Trophoblast cell (in vitro differentiated cells and primary cell): ENCODE results near the gene PBX1.

Experiments used
- DNase-seq, 2 donors: peaks; one replicate each; pipeline ENCODE4 v3.0.0-alpha.2; 2016
- H2AFZ ChIP-seq: 2 replicates; pipeline ENCODE4 v1.6.1; 2013; ENCODE audit warnings: low read length, moderate library complexity, mild to moderate bottlenecking; ENCODE audit not compliant: insufficient read depth, poor library complexity
- H2AK5ac ChIP-seq: 2 replicates; pipeline ENCODE4 v1.6.1; 2013; ENCODE audit warnings: mild to moderate bottlenecking, low read length
- H2BK120ac ChIP-seq: 2 replicates; pipeline ENCODE4 v1.6.1; 2013; ENCODE audit warnings: low read length, mild to moderate bottlenecking, moderate library complexity; ENCODE audit not compliant: insufficient read depth, poor library complexity
- H2BK12ac ChIP-seq: 2 replicates; pipeline ENCODE4 v1.6.1; 2013; ENCODE audit warnings: mild to moderate bottlenecking, low read length, moderate library complexity
- H2BK5ac ChIP-seq: 2 replicates; pipeline ENCODE4 v1.6.1; 2013; ENCODE audit warnings: low read length, low read depth, moderate library complexity, mild to moderate bottlenecking; ENCODE audit not compliant: poor library complexity
- H3K14ac ChIP-seq: 2 replicates; pipeline ENCODE4 v1.6.1; 2013; ENCODE audit warnings: mild to moderate bottlenecking, low read length
- H3K18ac ChIP-seq: 2 replicates; pipeline ENCODE4 v1.6.1; 2013; ENCODE audit warnings: mild to moderate bottlenecking, low read length
- H3K23ac ChIP-seq: 2 replicates; pipeline ENCODE4 v1.6.1; 2013; ENCODE audit warnings: low read length
- H3K27ac ChIP-seq: 2 replicates; pipeline ENCODE4 v1.5.1; 2013; ENCODE audit warnings: low read depth, mild to moderate bottlenecking, inconsistent platforms, low read length, moderate library complexity
- H3K27me3 ChIP-seq: 2 replicates; pipeline ENCODE4 v1.6.1; 2013; ENCODE audit warnings: inconsistent platforms, mild to moderate bottlenecking, low read length, moderate library complexity; ENCODE audit not compliant: insufficient read depth
- H3K36me3 ChIP-seq, 2 experiments: 1 replicate in 1 of 2; 2 replicates in 1 of 2; pipeline ENCODE4 v1.6.1; 2013; ENCODE audit warnings: low read length in 2 of 2, mild to moderate bottlenecking in 2 of 2, moderate library complexity in 1 of 2; ENCODE audit not compliant: insufficient read depth in 2 of 2, control insufficient read depth in 1 of 2
- H3K4ac ChIP-seq: 2 replicates; pipeline ENCODE4 v1.6.1; 2013; ENCODE audit warnings: low read depth, mild to moderate bottlenecking, low read length, moderate library complexity
- H3K4me1 ChIP-seq, 2 experiments: 1 replicate in 1 of 2; 2 replicates in 1 of 2; pipeline ENCODE4 v1.6.1; 2013; ENCODE audit warnings: low read length in 2 of 2, mild to moderate bottlenecking in 2 of 2, moderate library complexity in 1 of 2; ENCODE audit not compliant: insufficient read depth in 2 of 2, control insufficient read depth in 1 of 2
- H3K4me2 ChIP-seq: 2 replicates; pipeline ENCODE4 v1.6.1; 2013; ENCODE audit warnings: inconsistent platforms, mild to moderate bottlenecking, low read length, moderate library complexity
- H3K4me3 ChIP-seq: 2 replicates; pipeline ENCODE4 v1.5.1; 2013; ENCODE audit warnings: mild to moderate bottlenecking, low read depth, low read length, inconsistent platforms
- H3K79me1 ChIP-seq: one replicate; pipeline ENCODE4 v1.6.1; 2013; ENCODE audit warnings: low read length
- H3K79me2 ChIP-seq: 2 replicates; pipeline ENCODE4 v1.6.1; 2013; ENCODE audit warnings: low read length, mild to moderate bottlenecking; ENCODE audit not compliant: control insufficient read depth, insufficient read depth, poor library complexity
- H3K9ac ChIP-seq: 2 replicates; pipeline ENCODE4 v1.6.1; 2013; ENCODE audit warnings: mild to moderate bottlenecking, low read length
- H3K9me3 ChIP-seq: 2 replicates; pipeline ENCODE4 v1.6.1; 2013; ENCODE audit warnings: low read depth, mild to moderate bottlenecking, control low read depth, inconsistent platforms, low read length; ENCODE audit not compliant: insufficient read depth
- H4K12ac ChIP-seq: 2 replicates; pipeline ENCODE4 v1.6.1; 2013; ENCODE audit warnings: low read depth, mild to moderate bottlenecking, low read length, moderate library complexity
- H4K8ac ChIP-seq: 2 replicates; pipeline ENCODE4 v1.6.1; 2013; ENCODE audit warnings: low read depth, mild to moderate bottlenecking, low read length, moderate library complexity
- H4K91ac ChIP-seq: one replicate; pipeline ENCODE4 v1.6.1; 2013; ENCODE audit warnings: low read depth, mild to moderate bottlenecking, low read length, moderate library complexity
- WGBS: extraction: QIAGEN DNeasy Blood & Tissue Kit; methylation state at CpG from one replicate; pipeline ENCODE4 v1.1.7; 2013; ENCODE audit warnings: missing lambda C conversion rate; ENCODE audit not compliant: insufficient read length, insufficient coverage; ENCODE audit errors: extremely low coverage; 5-methylcytosine and 5-hydroxymethylcytosine counted together

PBX1 gene

GRCh38 chr1:164569241-164569640 is 10.3 kb downstream of the PBX1 start:
- H3K14ac ChIP-seq, result no peak overlapping the region
- H4K91ac ChIP-seq, result no peak overlapping the region
- no peak overlapping the region for H3K18ac ChIP-seq
- peaks cover 5 to 9% of the 10 kb centered on the region in 2 experiments for H3K36me3 ChIP-seq
- no peak overlapping the region for H3K4me3 ChIP-seq
- no peak overlapping the region for H2AFZ ChIP-seq
- H3K9me3 ChIP-seq, result no peaks in the 10 kb centered on the region
- no peak overlapping the region for H3K4ac ChIP-seq
- no peak for DNase-seq
- no peaks in the 10 kb centered on the region for H3K27me3 ChIP-seq
- H3K4me2 ChIP-seq, result no peak overlapping the region
- H3K27ac ChIP-seq, result no peak overlapping the region
- H3K4me1 ChIP-seq, result no peaks in the 10 kb centered on the region
- H4K8ac ChIP-seq, result no peak overlapping the region
- no peak overlapping the region for H2BK12ac ChIP-seq
- H4K12ac ChIP-seq, result no peak overlapping the region
- H3K23ac ChIP-seq, result no peak overlapping the region
- no peaks in the 10 kb centered on the region for H3K79me1 ChIP-seq
- WGBS, result no CpG with 5 or more reads among the region's 2 CpGs
- no peak overlapping the region for H3K9ac ChIP-seq
- no peak overlapping the region for H2AK5ac ChIP-seq
- peaks cover 4% of the 10 kb centered on the region for H3K79me2 ChIP-seq
- H2BK120ac ChIP-seq, result no peak overlapping the region
- no peak overlapping the region for H2BK5ac ChIP-seq

GRCh38 chr1:164569866-164570265 is 10.9 kb downstream of the PBX1 start:
- Histone ChIP-seq H2AK5ac (no peak overlapping the region), H3K27me3 (no peaks in the 10 kb centered on the region), H3K4me1 (no peaks in the 10 kb centered on the region), H3K4ac (no peak overlapping the region), H3K18ac (no peak overlapping the region), H2AFZ (no peak overlapping the region), H3K36me3 (peaks cover 5 to 9% of the 10 kb centered on the region in 2 experiments), H3K9me3 (no peaks in the 10 kb centered on the region), H3K4me3 (no peak overlapping the region), H2BK5ac (no peak overlapping the region), H2BK12ac (no peak overlapping the region), H3K79me2 (peaks cover 4% of the 10 kb centered on the region), H2BK120ac (no peak overlapping the region), H3K27ac (no peak overlapping the region), H3K4me2 (no peak overlapping the region), H3K9ac (no peak overlapping the region), H3K14ac (no peak overlapping the region), H4K91ac (no peak overlapping the region), H3K23ac (no peak overlapping the region), H3K79me1 (no peaks in the 10 kb centered on the region), H4K12ac (no peak overlapping the region), H4K8ac (no peak overlapping the region)
- no CpG with 5 or more reads among the region's 4 CpGs for WGBS
- DNase-seq, result no peak

GRCh38 chr1:164571333-164571732 is 12.3 kb downstream of the PBX1 start:
- peaks cover 5 to 9% of the 10 kb centered on the region in 2 experiments for H3K36me3 ChIP-seq
- H3K9me3 ChIP-seq, result no peaks in the 10 kb centered on the region
- no peak overlapping the region for H3K14ac ChIP-seq
- no peak overlapping the region for H3K4me2 ChIP-seq
- peaks cover 6% of the 10 kb centered on the region for H3K79me2 ChIP-seq
- no peak overlapping the region for H4K91ac ChIP-seq
- no peaks in the 10 kb centered on the region for H3K27me3 ChIP-seq
- no peak overlapping the region for H3K18ac ChIP-seq
- H3K79me1 ChIP-seq, result peaks cover 2% of the 10 kb centered on the region
- no peak for DNase-seq
- no peak overlapping the region for H3K27ac ChIP-seq
- H3K4ac ChIP-seq, result no peak overlapping the region
- no peak overlapping the region for H2AFZ ChIP-seq
- no peak overlapping the region for H3K4me3 ChIP-seq
- H4K8ac ChIP-seq, result no peak overlapping the region
- peaks cover 2 to 5% of the 10 kb centered on the region in 2 experiments for H3K4me1 ChIP-seq
- H2BK5ac ChIP-seq, result no peak overlapping the region
- no CpG with 5 or more reads among the region's 3 CpGs for WGBS
- H2BK120ac ChIP-seq, result no peak overlapping the region
- no peak overlapping the region for H2BK12ac ChIP-seq
- no peak overlapping the region for H4K12ac ChIP-seq
- no peak overlapping the region for H2AK5ac ChIP-seq
- no peak overlapping the region for H3K23ac ChIP-seq
- no peak overlapping the region for H3K9ac ChIP-seq

GRCh38 chr1:164575356-164575886 is 16.4 kb downstream of the PBX1 start:
- Histone ChIP-seq H3K4ac (no peak overlapping the region), H4K91ac (no peak overlapping the region), H3K36me3 (peaks cover 2 to 3% of the 10 kb centered on the region in 2 experiments), H3K9ac (no peak overlapping the region), H4K12ac (no peak overlapping the region), H3K14ac (no peak overlapping the region), H3K18ac (no peak overlapping the region), H2BK120ac (no peak overlapping the region), H3K4me1 (peaks cover 13 to 20% of the 10 kb centered on the region in 2 experiments), H3K9me3 (no peaks in the 10 kb centered on the region), H2AFZ (no peak overlapping the region), H3K4me2 (no peak overlapping the region), H3K79me1 (peaks cover 7% of the 10 kb centered on the region), H2BK5ac (no peak overlapping the region), H3K27ac (no peak overlapping the region), H2BK12ac (no peak overlapping the region), H3K4me3 (no peak overlapping the region), H3K23ac (no peak overlapping the region), H3K27me3 (no peaks in the 10 kb centered on the region), H4K8ac (no peak overlapping the region), H3K79me2 (peaks cover 4% of the 10 kb centered on the region), H2AK5ac (no peak overlapping the region)
- WGBS, result no CpG with 5 or more reads among the region's 5 CpGs
- DNase-seq, result no peak
